CD4-positive, alpha-beta memory T cell (primary cell): Measurements from ENCODE around the gene NF1. TPM values are rescaled to one million over a fixed set of nuclear protein-coding genes. Genes with fewer than 3 reads are reported as not detected.
"Not testable (repeated sequence)": the region's sequence is repeated elsewhere in the genome, so short reads cannot be mapped to it uniquely, and the experiment has no call there.

Source experiments
- CTCF ChIA-PET: fragments of 350-600 bp; sonication (Branson Sonifier 250); formaldehyde crosslinking; loops from one replicate; lab custom pipeline; 2021; ENCODE audit warnings: inconsistent platforms; ENCODE audit not compliant: partially characterized antibody; lab: Charles Lee
- POLR2A ChIA-PET: fragments of 350-600 bp; sonication (Branson Sonifier 250); formaldehyde crosslinking; loops from one replicate; lab custom pipeline; 2021; ENCODE audit not compliant: partially characterized antibody; lab: Charles Lee
- DNase-seq, 5 donors: peaks; one replicate each; pipeline versions ENCODE4 v3.0.0 to v3.0.0-alpha.2; 2020 to 2022; ENCODE audit warnings: mixed read lengths in 1 of 5
- H3K27ac ChIP-seq: one replicate; pipeline ENCODE4 v1.7.0; 2013; ENCODE audit warnings: low read depth, low read length
- H3K27me3 ChIP-seq: 2 replicates; pipeline ENCODE4 v1.7.0; 2013; ENCODE audit warnings: mild to moderate bottlenecking, low read length, moderate library complexity; ENCODE audit not compliant: insufficient read depth
- H3K36me3 ChIP-seq: 2 replicates; pipeline ENCODE4 v1.7.0; 2013; ENCODE audit warnings: mild to moderate bottlenecking, low read length, moderate library complexity; ENCODE audit not compliant: insufficient read depth
- H3K4me1 ChIP-seq: 2 replicates; pipeline ENCODE4 v1.7.0; 2013; ENCODE audit warnings: mild to moderate bottlenecking, low read length, moderate library complexity; ENCODE audit not compliant: insufficient read depth
- H3K4me3 ChIP-seq, 2 donors: one replicate each; pipeline ENCODE4 v1.7.0; 2013; ENCODE audit warnings: low read length in 2 of 2, mild to moderate bottlenecking in 1 of 2
- H3K9me3 ChIP-seq, 2 donors: one replicate each; pipeline ENCODE4 v1.7.0; 2013; ENCODE audit warnings: low read length in 2 of 2, control low read depth in 1 of 2; ENCODE audit not compliant: control insufficient read depth in 1 of 2
- H3K27ac Mint-ChIP-seq, 7 donors: one replicate each; pipeline ENCODE4 v1.8.0; 2020 to 2021; ENCODE audit warnings: mixed read lengths in 7 of 7, mild to moderate bottlenecking in 6 of 7, inconsistent platforms in 3 of 7, moderate library complexity in 3 of 7
- H3K27me3 Mint-ChIP-seq, 2 donors: one replicate each; pipeline ENCODE4 v1.8.0; 2020 to 2021; ENCODE audit warnings: mixed read lengths in 2 of 2
- H3K36me3 Mint-ChIP-seq, 2 donors: one replicate each; pipeline ENCODE4 v1.8.0; 2020 to 2021; ENCODE audit warnings: mixed read lengths in 2 of 2, inconsistent platforms in 1 of 2, mild to moderate bottlenecking in 1 of 2
- H3K4me1 Mint-ChIP-seq, 4 donors: one replicate each; pipeline ENCODE4 v1.8.0; 2020 to 2021; ENCODE audit warnings: mixed read lengths in 4 of 4, mild to moderate bottlenecking in 1 of 4
- H3K4me3 Mint-ChIP-seq, 8 donors: one replicate each; pipeline ENCODE4 v1.8.0; 2020 to 2021; ENCODE audit warnings: mixed read lengths in 8 of 8, mild to moderate bottlenecking in 7 of 8, moderate library complexity in 6 of 8, inconsistent platforms in 3 of 8
- H3K9me3 Mint-ChIP-seq, 8 donors: one replicate each; pipeline ENCODE4 v1.8.0; 2020 to 2021; ENCODE audit warnings: mixed read lengths in 8 of 8, mild to moderate bottlenecking in 5 of 8, inconsistent platforms in 3 of 8, moderate library complexity in 1 of 8
- intact Hi-C: fragments of 100-400 bp; cut with micrococcal nuclease; formaldehyde crosslinking; loops from one replicate; pipeline ENCODE4 v1.15.1; 2023
- polyA plus RNA-seq, 2 donors: library from polyadenylated mRNA; unstranded; fragments of 300-500 nt; fragmentation: Illumina TruSeq; gene quantifications; one replicate each; pipeline ENCODE4 v1.2.3, GENCODE V29; 2021
- total RNA-seq, 2 experiments: library from RNA; stranded (reverse); gene quantifications; one replicate each; pipeline ENCODE4 v1.2.3, GENCODE V29; 2021

The NF1 gene
- total and polyA plus RNA-seq, 4 experiments from 2014 or later = 5.5 to 52.4 (median 27.9) TPM

GRCh38 chr17:31382668-31383275 is 288.0 kb downstream of the NF1 start:
- POLR2A ChIA-PET, H3K4me3 Mint-ChIP-seq: not testable (repeated sequence)

GRCh38 chr17:31383488-31383887 is 288.7 kb downstream of the NF1 start:
- DNase-seq, H3K4me3 ChIP-seq, H3K9me3 Mint-ChIP-seq, H3K36me3 ChIP-seq, H3K27ac ChIP-seq, H3K36me3 Mint-ChIP-seq, H3K9me3 ChIP-seq, H3K4me1 Mint-ChIP-seq, H3K27me3 Mint-ChIP-seq, intact Hi-C loops, H3K4me1 ChIP-seq, H3K27me3 ChIP-seq, H3K4me3 Mint-ChIP-seq, POLR2A ChIA-PET: not testable (repeated sequence)
- CTCF ChIA-PET = interaction anchor here (1.2 kb wide), 1 partner anchor 10 kb away, joined by 5 read pairs; no protein-coding TSS in a partner anchor
- H3K27ac Mint-ChIP-seq = peak overlapping the region in 1 of 7 donors; percentile 1

More at GRCh38 chr17:31382668-31383275, 288.0 kb downstream of the NF1 start:
- H3K27me3 ChIP-seq, H3K36me3 ChIP-seq, H3K27me3 Mint-ChIP-seq, H3K4me1 ChIP-seq, H3K4me3 ChIP-seq, DNase-seq, H3K4me1 Mint-ChIP-seq, H3K27ac Mint-ChIP-seq, H3K27ac ChIP-seq, H3K9me3 ChIP-seq, H3K9me3 Mint-ChIP-seq, H3K36me3 Mint-ChIP-seq, intact Hi-C loops: not testable (repeated sequence)
- CTCF ChIA-PET = interaction anchor here (1.0 to 1.2 kb wide), 2 partner anchors 9 to 141 kb away, joined by 3 to 5 read pairs; no protein-coding TSS in a partner anchor

- no peaks in the 10 kb centered on the region for H3K27me3 ChIP-seq
- no peak overlapping the region for H3K27ac ChIP-seq
- intact Hi-C loops = loop anchor here (5.0 kb wide), 1 partner anchor 122 kb away; no protein-coding TSS in a partner anchor
- H3K4me3 ChIP-seq = no peak overlapping the region
- peaks cover 2 to 5% of the 10 kb centered on the region in 2 donors for H3K27me3 Mint-ChIP-seq
- H3K36me3 Mint-ChIP-seq = no peaks in the 10 kb centered on the region
- no peaks in the 10 kb centered on the region for H3K9me3 Mint-ChIP-seq
- H3K4me3 Mint-ChIP-seq = no peak overlapping the region
- DNase-seq = no peak
- H3K36me3 ChIP-seq = no peaks in the 10 kb centered on the region
- H3K4me1 ChIP-seq = no peaks in the 10 kb centered on the region
- ChIA-PET CTCF (interaction anchor here (1.0 kb wide), 1 partner anchor 119 kb away, joined by 4 read pairs; no protein-coding TSS in a partner anchor), POLR2A (no interaction called here)
- H3K9me3 ChIP-seq = no peaks in the 10 kb centered on the region
- peaks cover 0 to 11% (median 5%) of the 10 kb centered on the region in 4 donors for H3K4me1 Mint-ChIP-seq
- H3K27ac Mint-ChIP-seq = peak overlapping the region in 1 of 7 donors; percentile 55
These were observed 290.9 kb downstream of the NF1 start for GRCh38 chr17:31385428-31386285.

- no peaks in the 10 kb centered on the region for H3K36me3 Mint-ChIP-seq
- intact Hi-C loops = loop anchor here (5.0 kb wide), 1 partner anchor 121 kb away; no protein-coding TSS in a partner anchor
These were observed 291.8 kb downstream of the NF1 start for GRCh38 chr17:31386542-31387075.

GRCh38 chr17:31387438-31387837 is 292.7 kb downstream of the NF1 start:
- Mint-ChIP-seq H3K4me3 (no peak overlapping the region), H3K4me1 (peaks cover under 1 to 13% (median 5%) of the 10 kb centered on the region in 4 donors), H3K36me3 (no peaks in the 10 kb centered on the region), H3K9me3 (no peaks in the 10 kb centered on the region), H3K27me3 (peaks cover 6 to 11% of the 10 kb centered on the region in 2 donors), H3K27ac (no peak overlapping the region)
- no peaks in the 10 kb centered on the region for H3K9me3 ChIP-seq
- intact Hi-C loops = loop anchor here (5.0 kb wide), 1 partner anchor 120 kb away; no protein-coding TSS in a partner anchor
- H3K27me3 ChIP-seq = no peaks in the 10 kb centered on the region
- H3K4me1 ChIP-seq = peaks cover 9% of the 10 kb centered on the region
- no peak overlapping the region for H3K27ac ChIP-seq
- no peak overlapping the region for H3K4me3 ChIP-seq
- H3K36me3 ChIP-seq = no peaks in the 10 kb centered on the region
- ChIA-PET POLR2A (no interaction called here), CTCF (interaction anchor here (1.6 kb wide), 1 partner anchor 10 kb away, joined by 3 read pairs; no protein-coding TSS in a partner anchor)
- DNase-seq = no peak

More at GRCh38 chr17:31386542-31387075, 291.8 kb downstream of the NF1 start:
- ChIA-PET POLR2A (no interaction called here), CTCF (interaction anchor here (1.6 kb wide), 1 partner anchor 9 kb away, joined by 3 read pairs; no protein-coding TSS in a partner anchor)
- H3K4me1 ChIP-seq = peaks cover 5% of the 10 kb centered on the region
- H3K27ac ChIP-seq = no peak overlapping the region
- H3K4me3 Mint-ChIP-seq = no peak overlapping the region
- no peaks in the 10 kb centered on the region for H3K9me3 ChIP-seq
- peaks cover 4 to 7% of the 10 kb centered on the region in 2 donors for H3K27me3 Mint-ChIP-seq
- H3K27ac Mint-ChIP-seq = peak overlapping the region in 1 of 7 donors; percentile 24
- no peaks in the 10 kb centered on the region for H3K27me3 ChIP-seq
- peaks cover 0 to 11% (median 5%) of the 10 kb centered on the region in 4 donors for H3K4me1 Mint-ChIP-seq
- no peaks in the 10 kb centered on the region for H3K36me3 ChIP-seq
- no peak for DNase-seq
- no peak overlapping the region for H3K4me3 ChIP-seq
- H3K9me3 Mint-ChIP-seq = no peaks in the 10 kb centered on the region

GRCh38 chr17:31388351-31388750 is 293.6 kb downstream of the NF1 start:
- Mint-ChIP-seq H3K4me3 (peak overlapping the region in 2 of 8 donors; percentile 10 to 61), H3K27me3 (peaks cover 11 to 18% of the 10 kb centered on the region in 2 donors), H3K27ac (no peak overlapping the region), H3K4me1 (peaks cover 2 to 19% (median 5%) of the 10 kb centered on the region in 4 donors), H3K9me3 (no peaks in the 10 kb centered on the region), H3K36me3 (no peaks in the 10 kb centered on the region)
- Histone ChIP-seq H3K4me1 (peaks cover 9% of the 10 kb centered on the region), H3K9me3 (no peaks in the 10 kb centered on the region), H3K27me3 (peaks cover 7% of the 10 kb centered on the region), H3K36me3 (no peaks in the 10 kb centered on the region), H3K4me3 (no peak overlapping the region), H3K27ac (no peak overlapping the region)
- CTCF ChIA-PET = interaction anchor here (1.0 to 3.6 kb wide), 10 partner anchors 13 to 453 kb away, joined by 3 to 19 read pairs (median 4); no protein-coding TSS in a partner anchor
- intact Hi-C loops = loop anchor here (5.0 kb wide), 1 partner anchor 119 kb away; no protein-coding TSS in a partner anchor
- POLR2A ChIA-PET = interaction anchor here (1.1 kb wide), 1 partner anchor 10 kb away, joined by 3 read pairs; no protein-coding TSS in a partner anchor
- no peak for DNase-seq
